DOHH2 (cell line): ENCODE results near the gene MAST2.

Experiments
- H3F3A ChIP-seq: fragments of 200-600 bp; sonication (generic), shearing (Covaris generic); 2 replicates; pipeline ENCODE4 v1.6.0; 2016; ENCODE audit warnings: antibody characterized with exemption, mild to moderate bottlenecking; ENCODE audit not compliant: control insufficient read depth, insufficient read depth
- H3K27ac ChIP-seq: fragments of 200-600 bp; sonication (generic); 2 replicates; pipeline ENCODE4 v1.5.1; 2014; ENCODE audit warnings: low read depth, mild to moderate bottlenecking, low read length, moderate library complexity
- H3K27me3 ChIP-seq: fragments of 200-600 bp; sonication (generic); 2 replicates; pipeline ENCODE4 v1.6.1; 2014; ENCODE audit warnings: mild to moderate bottlenecking, low read length, mixed read lengths; ENCODE audit not compliant: control insufficient read depth
- H3K36me3 ChIP-seq: fragments of 200-600 bp; sonication (generic); 2 replicates; pipeline ENCODE4 v1.6.1; 2014; ENCODE audit warnings: mild to moderate bottlenecking, low read length, moderate library complexity, mixed read lengths; ENCODE audit not compliant: control insufficient read depth
- H3K4me1 ChIP-seq: fragments of 200-600 bp; sonication (generic); 2 replicates; pipeline ENCODE4 v1.6.1; 2014; ENCODE audit warnings: mild to moderate bottlenecking, low read length, mixed read lengths; ENCODE audit not compliant: control insufficient read depth
- H3K4me2 ChIP-seq: fragments of 200-600 bp; sonication (generic); 2 replicates; pipeline ENCODE4 v1.6.0; 2014; ENCODE audit warnings: mild to moderate bottlenecking, low read length, moderate library complexity
- H3K4me3 ChIP-seq: fragments of 200-600 bp; sonication (generic); 2 replicates; pipeline ENCODE4 v1.5.1; 2014; ENCODE audit warnings: mild to moderate bottlenecking, low read length, mixed read lengths
- H3K79me2 ChIP-seq: fragments of 200-600 bp; sonication (generic); 2 replicates; pipeline ENCODE4 v1.6.1; 2014; ENCODE audit warnings: mild to moderate bottlenecking, low read length, mixed read lengths; ENCODE audit not compliant: control insufficient read depth
- H3K9me2 ChIP-seq: fragments of 200-600 bp; sonication (generic); replicated peaks from 2 replicates; pipeline ENCODE4 v1.6.1; 2014; ENCODE audit warnings: mild to moderate bottlenecking, low read length, mixed read lengths; ENCODE audit not compliant: control insufficient read depth
- H3K9me3 ChIP-seq: fragments of 200-600 bp; sonication (generic); 2 replicates; pipeline ENCODE4 v1.6.1; 2014; ENCODE audit warnings: antibody characterized with exemption, low read length, mixed read lengths; ENCODE audit not compliant: control insufficient read depth, insufficient read depth
- H4K20me1 ChIP-seq: fragments of 200-600 bp; sonication (generic); 2 replicates; pipeline ENCODE4 v1.6.0; 2014; ENCODE audit warnings: low read depth, mild to moderate bottlenecking, antibody characterized with exemption, low read length, moderate library complexity; ENCODE audit not compliant: control insufficient read depth, insufficient read depth
- CTCF ChIP-seq: fragments of 200-600 bp; sonication (generic); IDR thresholded peaks from one replicate; pipeline ENCODE4 v1.5.1; 2014; ENCODE audit warnings: antibody characterized with exemption, mild to moderate bottlenecking, low read depth, low read length; ENCODE audit not compliant: poor library complexity, severe bottlenecking
- EZH2phosphoT487 ChIP-seq: fragments of 200-600 bp; sonication (generic); IDR thresholded peaks from 2 replicates; pipeline ENCODE4 v1.6.1; 2017; ENCODE audit warnings: borderline replicate concordance, mild to moderate bottlenecking, antibody characterized with exemption, low read length, moderate library complexity, mixed read lengths

Gene MAST2

DNA sequence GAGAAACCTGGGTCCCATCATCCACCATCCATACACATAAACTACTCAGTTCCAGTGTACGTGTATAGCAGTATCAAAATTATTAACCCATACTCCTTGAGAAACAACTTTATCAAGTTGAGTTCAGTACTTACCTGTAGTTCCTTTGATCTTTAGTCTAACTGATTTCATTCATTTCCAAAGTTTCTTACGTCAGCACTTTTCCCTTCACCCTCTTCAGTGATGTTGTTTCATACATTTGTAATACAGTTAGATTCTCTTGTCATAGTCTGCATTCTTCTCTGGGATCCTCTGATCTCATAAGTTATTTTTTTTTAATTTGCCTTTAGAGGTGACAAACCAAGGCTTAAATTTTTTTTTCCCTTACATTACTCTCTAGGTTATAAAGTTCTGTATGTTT lies 185.8 kb downstream of the MAST2 start:
- Histone ChIP-seq H3K27ac (no peak overlapping the region), H4K20me1 (no peaks in the 10 kb centered on the region), H3K79me2 (peaks cover 60% of the 10 kb centered on the region), H3K27me3 (no peaks in the 10 kb centered on the region), H3F3A (no peaks in the 10 kb centered on the region), H3K4me2 (no peak overlapping the region), H3K9me2 (no peaks in the 10 kb centered on the region), H3K9me3 (no peaks in the 10 kb centered on the region), H3K4me3 (no peak overlapping the region), H3K4me1 (no peaks in the 10 kb centered on the region), H3K36me3 (peaks cover 35% of the 10 kb centered on the region)
- TF ChIP-seq CTCF: no peak
- no peak for TF ChIP-seq EZH2phosphoT487

DNA sequence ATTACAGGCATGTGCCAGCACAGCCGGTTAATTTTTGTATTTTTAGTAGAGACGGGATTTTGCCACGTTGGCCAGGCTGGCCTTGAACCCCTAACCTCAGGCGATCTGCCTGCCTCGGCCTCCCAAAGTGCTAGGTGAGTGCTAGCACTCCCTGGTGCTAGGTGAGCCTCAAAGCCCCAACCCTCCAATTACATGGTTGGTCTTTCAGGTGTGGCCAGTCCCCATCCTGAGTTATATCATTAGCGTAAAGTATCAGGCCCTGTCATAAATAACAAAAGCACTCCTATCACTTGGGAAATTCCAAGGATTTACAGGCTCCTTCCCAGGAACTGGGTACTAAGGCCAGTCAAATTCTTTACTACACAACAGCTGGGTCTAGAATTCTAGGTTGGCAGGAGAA lies 191.0 kb downstream of the MAST2 start:
- peaks cover 46% of the 10 kb centered on the region for H3K36me3 ChIP-seq
- H3K4me1 ChIP-seq: no peaks in the 10 kb centered on the region
- H3K9me2 ChIP-seq: no peaks in the 10 kb centered on the region
- TF ChIP-seq CTCF (no peak), EZH2phosphoT487 (no peak)
- H3F3A ChIP-seq: no peaks in the 10 kb centered on the region
- H3K9me3 ChIP-seq: no peaks in the 10 kb centered on the region
- H3K4me2 ChIP-seq: no peak overlapping the region
- H3K27me3 ChIP-seq: no peaks in the 10 kb centered on the region
- peaks cover 60% of the 10 kb centered on the region for H3K79me2 ChIP-seq
- no peaks in the 10 kb centered on the region for H4K20me1 ChIP-seq
- H3K4me3 ChIP-seq: no peak overlapping the region
- H3K27ac ChIP-seq: no peak overlapping the region

DNA sequence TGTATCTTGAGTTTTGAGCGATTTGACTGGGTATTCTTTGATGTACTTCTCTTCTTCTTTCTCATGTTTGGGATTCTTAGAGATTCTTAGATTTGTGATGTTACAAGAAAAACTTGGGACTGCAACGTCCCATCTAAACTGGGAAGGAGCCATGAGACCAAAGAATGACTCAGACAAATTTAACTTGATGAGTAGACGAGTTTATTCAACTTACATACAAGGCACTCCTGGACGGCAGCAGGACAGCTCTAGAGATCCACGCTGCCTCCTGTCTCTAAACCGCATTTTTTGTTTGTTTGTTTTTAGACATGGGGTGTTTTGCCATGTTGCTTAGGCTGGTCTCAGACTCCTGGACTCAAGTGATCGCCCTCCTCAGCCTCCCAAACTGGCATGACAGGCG lies 191.9 kb downstream of the MAST2 start:
- Histone ChIP-seq H3K27me3 (no peaks in the 10 kb centered on the region), H3K4me2 (no peak overlapping the region), H3F3A (no peaks in the 10 kb centered on the region), H3K9me2 (no peaks in the 10 kb centered on the region), H3K27ac (no peak overlapping the region), H3K9me3 (no peaks in the 10 kb centered on the region), H3K36me3 (peaks cover 48% of the 10 kb centered on the region), H4K20me1 (no peaks in the 10 kb centered on the region), H3K4me1 (no peaks in the 10 kb centered on the region), H3K4me3 (no peak overlapping the region), H3K79me2 (peaks cover 52% of the 10 kb centered on the region)
- TF ChIP-seq CTCF (no peak), EZH2phosphoT487 (no peak)
